ENCODE measurements around the gene OR4D10.

- TF ChIP-seq CTCF (IDR thresholded peaks at IDR 0.05) (no peak), POLR2A (IDR thresholded peaks at IDR 0.05) (no peak), POLR2AphosphoS5 (IDR thresholded peaks at IDR 0.05) (no peak)
Measured at GRCh38 chr11:59503276-59503675, 30.2 kb downstream of the OR4D10 start, which contains the start of gene OR4D11.

Measured in stomach (tissue), 4 donors.